Progenitor cell of endocrine pancreas (in vitro differentiated cells): ENCODE data around the gene MPHOSPH9. TPM values are rescaled to one million over a fixed set of nuclear protein-coding genes. Genes with fewer than 3 reads are reported as not detected.

Experiments used
- DNase-seq: peaks from one replicate; pipeline ENCODE4 v3.0.0; 2021; ENCODE audit warnings: low spot score; ENCODE audit not compliant: unreplicated experiment
- H3K27ac Mint-ChIP-seq: 2 replicates; pipeline ENCODE4 v1.8.0; 2021; ENCODE audit warnings: mild to moderate bottlenecking, moderate library complexity, mixed read lengths
- H3K27me3 Mint-ChIP-seq: 2 replicates; pipeline ENCODE4 v1.8.0; 2021; ENCODE audit warnings: mixed read lengths
- H3K36me3 Mint-ChIP-seq: 2 replicates; pipeline ENCODE4 v1.8.0; 2022; ENCODE audit warnings: mixed read lengths; ENCODE audit not compliant: insufficient read depth
- H3K4me1 Mint-ChIP-seq: 2 replicates; pipeline ENCODE4 v1.8.0; 2021; ENCODE audit warnings: low read depth, mixed read lengths
- H3K4me3 Mint-ChIP-seq: 2 replicates; pipeline ENCODE4 v1.8.0; 2021; ENCODE audit warnings: low read depth, mild to moderate bottlenecking, moderate library complexity, mixed read lengths
- H3K9me3 Mint-ChIP-seq: 2 replicates; pipeline ENCODE4 v1.8.0; 2021; ENCODE audit warnings: low read depth, mixed read lengths
- CTCF ChIP-seq: fragments of 200-600 bp; sonication (generic); IDR thresholded peaks from one replicate; pipeline ENCODE4 v1.5.0; 2021; ENCODE audit warnings: antibody characterized with exemption, mild to moderate bottlenecking; ENCODE audit not compliant: unreplicated experiment
- total RNA-seq: library from RNA; stranded (reverse); gene quantifications from 2 replicates; pipeline ENCODE4 v1.2.1, GENCODE V29; 2021

MPHOSPH9 gene
- total RNA-seq, 1 donor from 2014 or later = 39.3 TPM

- Mint-ChIP-seq H3K27me3 (no peaks in the 10 kb centered on the region), H3K4me1 (peaks cover 11% of the 10 kb centered on the region), H3K36me3 (peaks cover 12% of the 10 kb centered on the region), H3K4me3 (no peak overlapping the region), H3K9me3 (no peaks in the 10 kb centered on the region), H3K27ac (no peak overlapping the region)
- no peak for DNase-seq
- TF ChIP-seq CTCF = no peak
These were observed 67.4 kb downstream of the MPHOSPH9 start for GRCh38 chr12:123165537-123165936.

- Mint-ChIP-seq H3K4me1 (peaks cover 12% of the 10 kb centered on the region), H3K9me3 (no peaks in the 10 kb centered on the region), H3K27me3 (no peaks in the 10 kb centered on the region), H3K27ac (peak overlapping the region; percentile 20), H3K36me3 (peaks cover 12% of the 10 kb centered on the region), H3K4me3 (no peak overlapping the region)
- no peak for DNase-seq
- no peak for TF ChIP-seq CTCF
These were observed 68.2 kb downstream of the MPHOSPH9 start for GRCh38 chr12:123164710-123165261.

GRCh38 chr12:123164222-123164621, 68.7 kb downstream of the MPHOSPH9 start:
- Mint-ChIP-seq H3K9me3 (no peaks in the 10 kb centered on the region), H3K4me3 (no peak overlapping the region), H3K4me1 (peaks cover 12% of the 10 kb centered on the region), H3K36me3 (peaks cover 12% of the 10 kb centered on the region), H3K27ac (no peak overlapping the region), H3K27me3 (no peaks in the 10 kb centered on the region)
- TF ChIP-seq CTCF = no peak
- DNase-seq = no peak

GRCh38 chr12:123163227-123163626, 69.7 kb downstream of the MPHOSPH9 start:
- Mint-ChIP-seq H3K4me1 (peaks cover 12% of the 10 kb centered on the region), H3K4me3 (no peak overlapping the region), H3K27ac (peak overlapping the region; percentile 13), H3K27me3 (no peaks in the 10 kb centered on the region), H3K36me3 (peaks cover 9% of the 10 kb centered on the region), H3K9me3 (no peaks in the 10 kb centered on the region)
- no peak for TF ChIP-seq CTCF
- no peak for DNase-seq

- peaks cover 3% of the 10 kb centered on the region for H3K36me3 Mint-ChIP-seq
- H3K4me1 Mint-ChIP-seq = peaks cover 12% of the 10 kb centered on the region
- no peaks in the 10 kb centered on the region for H3K27me3 Mint-ChIP-seq
- H3K27ac Mint-ChIP-seq = peak overlapping the region; percentile 22
- H3K4me3 Mint-ChIP-seq = no peak overlapping the region
- H3K9me3 Mint-ChIP-seq = no peaks in the 10 kb centered on the region
- no peak for DNase-seq
- no peak for TF ChIP-seq CTCF
These were observed 72.0 kb downstream of the MPHOSPH9 start for GRCh38 chr12:123160801-123161487.
